GM19099 (cell line): ENCODE data around the gene PLEKHM3.

Experiments used
- POLR2A ChIP-seq: IDR thresholded peaks from 3 replicates; pipeline ENCODE4 v1.6.1; 2011; ENCODE audit warnings: low read depth; ENCODE audit not compliant: insufficient read length; ENCODE audit errors: extremely low read depth

The PLEKHM3 gene

GRCh38 chr2:207783514-207783913 lies 241.8 kb downstream of the PLEKHM3 start:
- no peak for TF ChIP-seq POLR2A

DNA sequence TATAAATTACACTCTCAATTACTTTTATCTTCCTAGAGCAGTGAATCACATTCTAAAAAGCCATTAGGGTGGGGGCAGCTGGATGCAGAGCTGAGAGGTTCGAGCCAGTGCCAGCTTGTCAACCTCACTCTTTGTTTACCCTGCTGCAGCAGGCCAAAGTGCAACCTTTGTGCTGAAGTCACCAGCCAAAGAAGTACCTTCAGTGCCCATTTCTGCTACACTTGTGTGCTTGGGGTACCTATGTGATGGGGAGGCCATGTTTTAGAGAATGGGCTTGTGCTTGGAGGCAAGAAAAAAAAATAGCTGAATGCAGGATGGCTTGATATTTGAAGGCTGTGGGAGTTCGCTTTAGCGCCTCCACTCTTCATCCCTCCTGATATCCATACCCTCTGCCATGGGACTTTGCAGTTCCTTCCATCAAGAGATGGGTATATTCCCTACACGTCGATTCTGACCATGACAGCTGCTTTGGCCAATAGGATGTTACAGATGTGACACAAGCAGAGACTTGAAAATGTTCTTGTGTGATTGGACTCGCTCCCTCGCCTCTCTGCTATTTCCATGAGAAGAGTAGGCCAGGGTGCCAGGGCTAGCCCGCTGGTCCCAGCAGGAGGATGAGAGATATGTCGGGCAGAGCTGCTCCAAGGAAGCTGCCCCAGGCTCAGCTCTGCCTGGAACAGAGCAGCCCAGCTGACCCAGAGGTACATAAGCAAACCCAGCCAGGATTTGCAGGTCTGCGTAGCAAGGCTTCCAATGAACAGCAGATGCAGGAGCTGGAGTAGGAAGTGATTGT lies 242.9 kb downstream of the PLEKHM3 start:
- no peak for TF ChIP-seq POLR2A

GRCh38 chr2:207779523-207779922 lies 245.8 kb downstream of the PLEKHM3 start:
- TF ChIP-seq POLR2A = no peak

GRCh38 chr2:207778298-207778882 lies 246.9 kb downstream of the PLEKHM3 start:
- TF ChIP-seq POLR2A = no peak

DNA sequence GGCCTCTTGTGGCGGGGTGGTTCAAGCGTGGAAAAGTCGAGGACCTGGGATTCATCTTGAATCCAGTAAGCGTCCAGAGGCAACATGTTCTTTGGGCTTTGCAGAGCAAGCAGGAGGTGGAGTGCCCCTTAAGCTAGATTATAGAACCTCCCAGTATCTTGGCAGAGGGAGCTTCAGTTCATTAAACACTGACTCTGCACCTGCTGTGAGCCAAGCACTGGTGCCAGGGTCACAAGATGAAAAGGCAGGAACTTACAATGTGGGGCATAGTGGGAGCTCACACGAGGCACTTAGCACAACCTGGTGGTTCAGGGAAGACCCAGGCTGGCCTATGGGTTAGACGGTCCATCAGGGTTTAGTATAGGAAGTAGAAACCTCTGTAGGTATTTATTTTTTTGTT lies 248.2 kb downstream of the PLEKHM3 start:
- TF ChIP-seq POLR2A = no peak

- no peak for TF ChIP-seq POLR2A
Measured at GRCh38 chr2:207775473-207775872, 249.9 kb downstream of the PLEKHM3 start.

DNA sequence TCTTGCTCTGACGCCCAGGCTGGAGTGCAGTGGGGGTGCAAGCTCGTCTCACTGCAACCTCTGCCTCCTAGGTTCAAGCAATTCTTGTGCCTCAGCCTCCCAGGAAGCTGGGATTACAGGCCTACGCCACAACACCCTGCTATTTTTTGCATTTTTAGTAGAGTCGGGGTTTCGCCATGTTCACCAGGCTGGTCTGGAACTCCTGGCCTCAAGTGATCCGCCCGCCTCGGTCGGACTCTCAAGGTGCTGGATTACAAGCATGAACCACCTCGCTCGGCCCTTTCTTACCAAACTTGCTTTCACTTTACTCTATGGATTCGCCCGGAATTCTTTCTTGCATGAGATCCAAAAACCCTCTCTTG lies 252.5 kb downstream of the PLEKHM3 start:
- no peak for TF ChIP-seq POLR2A

- no peak for TF ChIP-seq POLR2A
Measured at GRCh38 chr2:207772081-207772843, 253.1 kb downstream of the PLEKHM3 start.

DNA sequence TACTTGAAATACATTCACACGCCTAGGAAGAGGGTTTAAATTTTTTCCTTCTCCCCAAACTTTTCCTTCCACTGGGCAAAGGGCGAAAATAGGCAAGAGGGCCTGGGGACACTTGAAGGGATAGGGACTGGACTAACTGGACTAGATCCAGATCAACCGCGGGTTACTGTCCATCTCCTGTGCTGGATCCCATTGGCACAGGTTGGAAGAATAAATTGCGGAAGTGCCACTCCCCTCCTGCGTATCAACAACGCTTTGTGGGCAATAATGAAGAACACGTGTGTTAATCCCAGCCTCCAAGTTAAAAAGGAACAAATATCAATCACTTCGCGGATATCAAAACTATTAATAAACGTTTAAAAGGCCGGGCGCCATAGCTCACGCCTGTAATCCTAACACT lies 253.9 kb downstream of the PLEKHM3 start:
- no peak for TF ChIP-seq POLR2A
